ENCODE measurements around the gene FAM53B. TPM values are rescaled to one million over a fixed set of nuclear protein-coding genes. Genes with fewer than 3 reads are reported as not detected.

The FAM53B gene
- total and polyA plus RNA-seq, 8 donors: 5.7 to 46.9 (median 11.4) TPM

DNA sequence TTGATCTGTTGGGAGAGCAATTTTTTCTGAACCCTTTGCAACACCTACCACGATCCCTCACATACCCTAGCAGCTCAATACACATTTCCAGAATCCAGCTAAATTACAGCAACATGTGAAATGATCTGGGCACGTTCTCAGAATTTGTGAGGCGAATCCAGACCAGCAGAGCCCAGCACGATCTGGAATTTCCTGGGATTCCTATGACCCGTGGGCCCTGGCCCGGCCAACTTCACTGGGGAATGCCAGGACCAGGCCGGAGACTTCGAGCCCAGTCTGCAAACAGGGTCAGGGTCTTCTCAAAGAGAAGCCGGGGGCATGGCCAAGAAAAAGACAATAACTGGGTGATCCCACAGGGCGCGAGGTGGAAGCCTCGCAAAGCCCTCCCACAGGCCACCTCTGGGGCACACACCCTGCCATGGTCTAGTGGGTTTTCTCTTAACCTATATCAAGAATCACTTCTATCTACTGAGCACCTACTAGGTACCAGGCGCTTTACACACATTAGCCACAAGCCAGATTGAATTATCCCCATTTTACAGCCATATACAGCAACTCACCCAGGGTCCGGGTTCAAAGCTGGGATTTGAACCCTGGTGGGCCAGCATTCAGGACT lies 33.8 kb downstream of the FAM53B start:
- Histone ChIP-seq H3K4me1 (peaks cover 45 to 88% (median 70%) of the 10 kb centered on the region in 4 donors), H3K36me3 (peaks cover 9 to 13% (median 11%) of the 10 kb centered on the region in 4 donors), H3K4me3 (no peak overlapping the region), H3K27ac (peak overlapping the region; percentile 36 to 83 (median 56)), H3K9me3 (no peaks in the 10 kb centered on the region), H3K27me3 (no peaks in the 10 kb centered on the region)
- intact Hi-C loops (cut with DNase I; ENCODE audit: low total_unique reads): no loop called here
- no peak for TF ChIP-seq CTCF (IDR thresholded peaks at IDR 0.05)
- no peak for TF ChIP-seq POLR2A (IDR thresholded peaks at IDR 0.05)
- no peak for TF ChIP-seq EP300 (IDR thresholded peaks at IDR 0.05)
- no peak for TF ChIP-seq POLR2AphosphoS5 (IDR thresholded peaks at IDR 0.05)
- no peak for DNase-seq
- 77 to 81% (median 81%) methylated on average over 14 of the region's 14 CpGs for WGBS, 5 donors

- Histone ChIP-seq H3K9me3 (no peaks in the 10 kb centered on the region), H3K27ac (peak overlapping the region; percentile 36 to 83 (median 56)), H3K4me3 (no peak overlapping the region), H3K36me3 (peaks cover 10 to 18% (median 16%) of the 10 kb centered on the region in 4 donors), H3K4me1 (peaks cover 45 to 88% (median 72%) of the 10 kb centered on the region in 4 donors), H3K27me3 (no peaks in the 10 kb centered on the region)
- intact Hi-C loops (cut with DNase I; ENCODE audit: low total_unique reads): no loop called here
- TF ChIP-seq POLR2AphosphoS5 (IDR thresholded peaks at IDR 0.05): peak in 1 of 3 donors; percentile 57
- no peak for TF ChIP-seq POLR2A (IDR thresholded peaks at IDR 0.05)
- WGBS, 5 donors: 29 to 63% (median 44%) methylated on average over 10 of the region's 10 CpGs
- peak; percentile 76 to 81 for DNase-seq
Measured at GRCh38 chr10:124709861-124710260, 34.3 kb downstream of the FAM53B start.

DNA sequence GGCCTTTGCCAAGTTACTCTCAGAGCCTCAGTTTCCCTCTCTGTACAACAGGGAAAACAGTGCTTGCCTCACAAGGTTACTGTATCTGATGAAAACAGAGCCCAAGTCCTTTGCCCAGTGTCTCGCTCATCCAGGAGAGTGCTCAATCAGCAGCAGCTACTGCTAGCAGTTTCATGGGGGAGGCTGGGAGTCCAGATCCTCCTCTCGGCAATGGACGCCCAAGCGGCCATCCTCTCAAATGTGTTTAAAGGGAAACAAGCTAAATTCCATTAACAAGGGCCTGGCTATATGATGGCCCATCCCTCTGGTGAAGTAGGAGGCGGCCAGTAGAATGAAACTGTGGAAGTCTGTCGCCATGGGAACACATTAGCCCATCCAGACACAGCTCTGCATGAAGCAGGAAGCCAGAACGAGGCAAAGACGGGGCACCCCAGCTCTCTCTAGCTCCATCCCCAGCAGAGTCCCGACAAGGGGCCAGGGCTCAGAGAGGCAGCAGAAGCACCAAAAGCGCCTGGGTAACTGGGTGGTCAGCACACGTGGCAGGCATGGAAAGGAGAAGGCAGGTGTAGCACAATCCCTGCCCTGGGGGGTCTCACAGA lies 35.2 kb downstream of the FAM53B start:
- no peaks in the 10 kb centered on the region for H3K9me3 ChIP-seq
- peaks cover 10 to 24% (median 22%) of the 10 kb centered on the region in 4 donors for H3K36me3 ChIP-seq
- 76 to 86% (median 80%) methylated on average over 10 to 11 of the region's 11 CpGs for WGBS, 5 donors
- no peaks in the 10 kb centered on the region for H3K27me3 ChIP-seq
- intact Hi-C loops (cut with DNase I; ENCODE audit: low total_unique reads): no loop called here
- peak in 1 of 2 donors; percentile 83 for DNase-seq
- no peak overlapping the region for H3K4me3 ChIP-seq
- peaks cover 46 to 91% (median 77%) of the 10 kb centered on the region in 4 donors for H3K4me1 ChIP-seq
- H3K27ac ChIP-seq: peak overlapping the region; percentile 22 to 83 (median 56)
- TF ChIP-seq POLR2AphosphoS5 (IDR thresholded peaks at IDR 0.05) (no peak), EP300 (IDR thresholded peaks at IDR 0.05) (no peak), POLR2A (IDR thresholded peaks at IDR 0.05) (no peak), CTCF (IDR thresholded peaks at IDR 0.05) (no peak)

GRCh38 chr10:124708246-124708779 lies 35.9 kb downstream of the FAM53B start:
- DNase-seq: peak in 1 of 2 donors; percentile 74
- Histone ChIP-seq H3K9me3 (no peaks in the 10 kb centered on the region), H3K4me3 (no peak overlapping the region), H3K27me3 (no peaks in the 10 kb centered on the region), H3K27ac (peak overlapping the region in 4 of 5 donors; percentile 2 to 83 (median 52)), H3K36me3 (peaks cover 10 to 24% (median 22%) of the 10 kb centered on the region in 4 donors), H3K4me1 (peaks cover 53 to 91% (median 80%) of the 10 kb centered on the region in 4 donors)
- 48 to 67% (median 61%) methylated on average over 9 of the region's 9 CpGs for WGBS, 5 donors
- TF ChIP-seq POLR2A (IDR thresholded peaks at IDR 0.05) (no peak), EP300 (IDR thresholded peaks at IDR 0.05) (no peak), CTCF (IDR thresholded peaks at IDR 0.05) (no peak), POLR2AphosphoS5 (IDR thresholded peaks at IDR 0.05) (no peak)
- intact Hi-C loops (cut with DNase I; ENCODE audit: low total_unique reads): no loop called here
